DND-41 (cell line): ENCODE data around the gene ROBO2.

ENCODE experiments used
- ATAC-seq: fragments of 200-7000 bp; cut with Tn5 transposase; 3 replicates; pipeline ENCODE4 v1.9.1; 2021; ENCODE audit warnings: low read depth; ENCODE audit not compliant: insufficient read depth
- DNase-seq: peaks from one replicate; pipeline ENCODE4 v3.0.0-alpha.2; 2020
- H2AFZ ChIP-seq: 2 replicates; pipeline ENCODE4 v1.6.0; 2012; ENCODE audit warnings: low read depth, low read length
- H3K27ac ChIP-seq: 2 replicates; pipeline ENCODE4 v1.5.1; 2012; ENCODE audit warnings: low read length, inconsistent platforms
- H3K27me3 ChIP-seq: fragments of 200-600 bp; sonication (generic); 2 replicates; pipeline ENCODE4 v1.6.0; 2012; ENCODE audit warnings: low read length, mild to moderate bottlenecking, inconsistent platforms; ENCODE audit not compliant: insufficient read depth, poor library complexity
- H3K36me3 ChIP-seq: 2 replicates; pipeline ENCODE4 v1.5.1; 2012; ENCODE audit warnings: low read length, inconsistent platforms; ENCODE audit not compliant: insufficient read depth
- H3K4me1 ChIP-seq: 2 replicates; pipeline ENCODE4 v1.5.1; 2012; ENCODE audit warnings: mild to moderate bottlenecking, low read length; ENCODE audit not compliant: insufficient read depth
- H3K4me2 ChIP-seq: 2 replicates; pipeline ENCODE4 v1.6.0; 2012; ENCODE audit warnings: mild to moderate bottlenecking, moderate library complexity, low read length, inconsistent platforms; ENCODE audit not compliant: insufficient read depth
- H3K4me3 ChIP-seq, 2 experiments: fragments of 200-600 bp in 1 of 2; shearing (Covaris generic) in 1 of 2; 2 replicates each; pipeline ENCODE4 v1.5.1; 2012 to 2016; ENCODE audit warnings: inconsistent platforms in 2 of 2, low read length in 2 of 2, mild to moderate bottlenecking in 2 of 2, low read depth in 1 of 2, moderate library complexity in 1 of 2
- H3K79me2 ChIP-seq: 2 replicates; pipeline ENCODE4 v1.6.0; 2012; ENCODE audit warnings: low read length, inconsistent platforms; ENCODE audit not compliant: insufficient read depth
- H3K9ac ChIP-seq: 2 replicates; pipeline ENCODE4 v1.6.0; 2012; ENCODE audit warnings: low read depth, mild to moderate bottlenecking, inconsistent platforms, low read length, moderate library complexity
- H3K9me3 ChIP-seq: 2 replicates; pipeline ENCODE4 v1.5.1; 2012; ENCODE audit warnings: low read length, moderate library complexity, mild to moderate bottlenecking, inconsistent platforms; ENCODE audit not compliant: insufficient read depth, severe bottlenecking
- H4K20me1 ChIP-seq: 2 replicates; pipeline ENCODE4 v1.6.0; 2012; ENCODE audit warnings: low read length; ENCODE audit not compliant: insufficient read depth
- CTCF ChIP-seq: IDR thresholded peaks from 2 replicates; pipeline ENCODE4 v1.5.1; 2012; ENCODE audit warnings: borderline replicate concordance, low read length, moderate library complexity, mild to moderate bottlenecking; ENCODE audit not compliant: poor library complexity, severe bottlenecking; ENCODE audit errors: extremely low read depth
- EZH2 ChIP-seq: IDR thresholded peaks from 3 replicates; pipeline ENCODE4 v1.6.1; 2012; ENCODE audit warnings: borderline replicate concordance, low read depth, mild to moderate bottlenecking, moderate library complexity, low read length, inconsistent platforms; ENCODE audit not compliant: severe bottlenecking

The ROBO2 gene

GRCh38 chr3:77500721-77501120 lies 460.8 kb downstream of the ROBO2 start:
- no peak for ATAC-seq
- Histone ChIP-seq H3K4me2 (no peak overlapping the region), H2AFZ (no peak overlapping the region), H3K4me3 (no peak overlapping the region), H3K4me1 (no peaks in the 10 kb centered on the region), H4K20me1 (no peaks in the 10 kb centered on the region), H3K9me3 (peaks cover 2% of the 10 kb centered on the region), H3K27ac (no peak overlapping the region), H3K9ac (no peak overlapping the region), H3K27me3 (no peaks in the 10 kb centered on the region), H3K79me2 (no peaks in the 10 kb centered on the region), H3K36me3 (no peaks in the 10 kb centered on the region)
- no peak for TF ChIP-seq EZH2
- TF ChIP-seq CTCF = no peak
- DNase-seq = no peak

GRCh38 chr3:77506384-77506783 lies 466.5 kb downstream of the ROBO2 start:
- H3K4me3 ChIP-seq = no peak overlapping the region
- no peaks in the 10 kb centered on the region for H3K27me3 ChIP-seq
- no peak overlapping the region for H2AFZ ChIP-seq
- H3K4me2 ChIP-seq = no peak overlapping the region
- DNase-seq (no peak), ATAC-seq (no peak)
- H3K9me3 ChIP-seq = peaks cover 2% of the 10 kb centered on the region
- H3K36me3 ChIP-seq = no peaks in the 10 kb centered on the region
- H4K20me1 ChIP-seq = no peaks in the 10 kb centered on the region
- no peak overlapping the region for H3K27ac ChIP-seq
- H3K9ac ChIP-seq = no peak overlapping the region
- no peaks in the 10 kb centered on the region for H3K4me1 ChIP-seq
- TF ChIP-seq EZH2 (no peak), CTCF (no peak)
- no peaks in the 10 kb centered on the region for H3K79me2 ChIP-seq

GRCh38 chr3:77513542-77513941 lies 473.6 kb downstream of the ROBO2 start:
- Histone ChIP-seq H3K27ac (no peak overlapping the region), H3K9me3 (no peaks in the 10 kb centered on the region), H3K79me2 (no peaks in the 10 kb centered on the region), H3K27me3 (no peaks in the 10 kb centered on the region), H3K36me3 (no peaks in the 10 kb centered on the region), H3K4me1 (no peaks in the 10 kb centered on the region), H3K4me2 (no peak overlapping the region), H4K20me1 (no peaks in the 10 kb centered on the region), H2AFZ (no peak overlapping the region), H3K9ac (no peak overlapping the region), H3K4me3 (no peak overlapping the region)
- ATAC-seq (no peak), DNase-seq (no peak)
- no peak for TF ChIP-seq CTCF
- TF ChIP-seq EZH2 = no peak

- H3K27me3 ChIP-seq = no peaks in the 10 kb centered on the region
- ATAC-seq = no peak
- no peak overlapping the region for H3K9ac ChIP-seq
- H2AFZ ChIP-seq = no peak overlapping the region
- H3K9me3 ChIP-seq = no peaks in the 10 kb centered on the region
- DNase-seq = no peak
- no peak overlapping the region for H3K4me3 ChIP-seq
- no peak for TF ChIP-seq CTCF
- TF ChIP-seq EZH2 = no peak
- H4K20me1 ChIP-seq = no peaks in the 10 kb centered on the region
- H3K4me1 ChIP-seq = no peaks in the 10 kb centered on the region
- no peak overlapping the region for H3K27ac ChIP-seq
- H3K36me3 ChIP-seq = no peaks in the 10 kb centered on the region
- H3K79me2 ChIP-seq = no peaks in the 10 kb centered on the region
- no peak overlapping the region for H3K4me2 ChIP-seq
Observed at GRCh38 chr3:77514766-77515165, 474.9 kb downstream of the ROBO2 start.
